Measurements from ENCODE around the gene DNER. TPM values are rescaled to one million over a fixed set of nuclear protein-coding genes. Genes with fewer than 3 reads are reported as not detected.

DNER gene
- total RNA-seq, 1 donor from 2014 or later = 1.2 TPM

- intact Hi-C loops (cut with DNase I) = no loop called here
- H3K4me1 ChIP-seq = no peaks in the 10 kb centered on the region
- ATAC-seq (no peak), DNase-seq (no peak)
- no peaks in the 10 kb centered on the region for H3K36me3 ChIP-seq
- no peak overlapping the region for H3K27ac ChIP-seq
- no peak for TF ChIP-seq CTCF (IDR thresholded peaks at IDR 0.05)
- no peak overlapping the region for H3K4me3 ChIP-seq
- H3K9me3 ChIP-seq = no peaks in the 10 kb centered on the region
- peaks cover 18% of the 10 kb centered on the region for H3K27me3 ChIP-seq (ENCODE audit: low read depth)
These were observed 29.3 kb downstream of the DNER start for GRCh38 chr2:229684942-229685562.

DNA sequence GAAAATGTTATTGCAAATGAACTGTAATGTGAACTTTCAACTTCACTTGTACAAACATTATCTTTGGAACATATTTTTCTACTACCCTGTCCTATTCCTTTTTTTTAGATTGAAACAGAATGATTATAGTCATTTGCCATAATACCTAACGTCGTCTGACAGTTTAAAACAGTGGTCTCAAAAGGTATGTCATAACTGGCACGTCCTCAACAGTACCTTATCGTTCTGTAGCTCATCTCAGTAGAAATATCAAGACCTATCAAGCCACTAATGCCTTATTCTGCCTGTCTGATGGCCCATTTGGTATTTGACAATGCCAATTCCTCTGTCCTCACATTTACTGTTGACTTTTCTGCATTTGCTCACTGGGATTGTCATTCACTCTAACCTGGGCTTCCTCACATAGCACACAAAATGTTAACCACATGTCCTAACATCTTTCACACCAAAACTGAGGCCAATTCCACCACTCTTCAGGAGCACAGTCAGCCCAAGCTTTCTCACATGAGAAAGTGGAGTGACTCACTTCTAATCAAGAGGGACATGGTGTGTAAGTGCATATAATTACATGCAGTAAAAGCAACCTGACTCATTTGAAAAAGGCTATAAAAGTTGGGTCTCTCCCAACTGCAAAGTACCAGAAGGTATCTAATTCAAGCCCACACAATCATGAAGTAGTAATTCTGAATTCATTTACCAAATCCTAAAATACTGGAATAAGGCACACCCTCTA, 34.8 kb downstream of the DNER start:
- no peak for DNase-seq
- no peak for TF ChIP-seq CTCF (IDR thresholded peaks at IDR 0.05)
- Histone ChIP-seq H3K9me3 (no peaks in the 10 kb centered on the region), H3K27me3 (ENCODE audit: low read depth) (peaks cover 8% of the 10 kb centered on the region), H3K4me3 (no peak overlapping the region), H3K36me3 (no peaks in the 10 kb centered on the region), H3K4me1 (no peaks in the 10 kb centered on the region), H3K27ac (no peak overlapping the region)
- intact Hi-C loops (cut with DNase I) = no loop called here
- ATAC-seq = no peak

DNA sequence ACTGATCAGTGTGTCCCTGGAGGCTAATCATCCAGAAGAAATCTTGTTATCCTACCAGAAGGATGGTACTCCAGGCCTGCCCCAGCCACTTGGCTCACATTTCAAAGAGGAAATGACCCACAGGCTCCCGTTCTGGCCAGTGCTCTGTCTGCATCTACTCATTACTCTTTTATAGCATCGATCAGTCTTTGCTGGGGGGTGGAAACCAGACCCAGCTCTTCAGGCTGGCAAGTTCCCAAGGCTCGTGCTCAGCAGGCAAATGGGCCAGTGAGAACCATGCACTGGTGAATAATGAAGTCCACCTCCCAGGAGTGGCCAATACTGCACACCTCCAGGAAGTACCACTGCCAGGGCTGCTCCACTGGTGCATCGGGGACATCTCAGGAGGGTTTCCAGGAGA, 38.8 kb downstream of the DNER start:
- no peak for ATAC-seq
- no peaks in the 10 kb centered on the region for H3K36me3 ChIP-seq
- no peak overlapping the region for H3K27ac ChIP-seq
- no peak for DNase-seq
- no peak overlapping the region for H3K4me3 ChIP-seq
- no peaks in the 10 kb centered on the region for H3K9me3 ChIP-seq
- intact Hi-C loops (cut with DNase I) = no loop called here
- no peak for TF ChIP-seq CTCF (IDR thresholded peaks at IDR 0.05)
- peaks cover 11% of the 10 kb centered on the region for H3K27me3 ChIP-seq (ENCODE audit: low read depth)
- no peaks in the 10 kb centered on the region for H3K4me1 ChIP-seq

GRCh38 chr2:229674830-229675530, 39.4 kb downstream of the DNER start:
- DNase-seq (no peak), ATAC-seq (no peak)
- Histone ChIP-seq H3K4me3 (no peak overlapping the region), H3K9me3 (no peaks in the 10 kb centered on the region), H3K36me3 (no peaks in the 10 kb centered on the region), H3K4me1 (no peaks in the 10 kb centered on the region), H3K27me3 (ENCODE audit: low read depth) (peaks cover 11% of the 10 kb centered on the region), H3K27ac (no peak overlapping the region)
- intact Hi-C loops (cut with DNase I) = no loop called here
- TF ChIP-seq CTCF (IDR thresholded peaks at IDR 0.05) = no peak

DNA sequence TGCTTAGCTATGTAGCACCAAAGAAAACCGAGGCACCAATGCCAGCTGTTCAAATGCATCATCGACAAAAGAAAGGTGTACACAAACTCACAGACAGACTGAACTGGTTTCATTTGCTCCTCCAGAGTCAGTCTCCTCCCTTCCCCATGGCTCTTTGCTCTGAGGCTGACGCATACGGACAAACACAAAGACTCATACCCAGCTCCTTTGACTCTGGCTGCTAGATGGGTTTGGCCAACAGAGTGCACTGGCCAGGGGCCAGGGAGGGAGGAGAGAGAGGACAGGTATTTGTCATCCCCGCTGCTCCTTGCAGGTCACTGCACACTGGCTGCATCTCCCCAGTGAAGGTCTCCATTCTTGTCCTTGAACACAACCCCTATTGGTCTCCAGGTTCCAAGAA, 40.7 kb downstream of the DNER start:
- intact Hi-C loops (cut with DNase I) = no loop called here
- no peaks in the 10 kb centered on the region for H3K4me1 ChIP-seq
- peaks cover 11% of the 10 kb centered on the region for H3K27me3 ChIP-seq (ENCODE audit: low read depth)
- H3K27ac ChIP-seq = no peak overlapping the region
- H3K9me3 ChIP-seq = no peaks in the 10 kb centered on the region
- H3K36me3 ChIP-seq = no peaks in the 10 kb centered on the region
- TF ChIP-seq CTCF (IDR thresholded peaks at IDR 0.05) = no peak
- DNase-seq = no peak
- no peak overlapping the region for H3K4me3 ChIP-seq
- ATAC-seq = no peak
